ELF-1 (cell line): ENCODE results near the gene CNOT10.
"Not testable (repeated sequence)": the region's sequence is repeated elsewhere in the genome, so short reads cannot be mapped to it uniquely, and the experiment has no call there.

ENCODE experiments used
- DNase-seq: peaks from one replicate; pipeline ENCODE4 v3.0.0-alpha.2; 2016; ENCODE audit warnings: low read depth, low spot score

Gene CNOT10

GRCh38 chr3:32757618-32758374, 72.8 kb downstream of the CNOT10 start:
- DNase-seq, result no peak

- DNase-seq, result no peak
These were observed 73.4 kb downstream of the CNOT10 start for GRCh38 chr3:32758375-32758753.

GRCh38 chr3:32759342-32759741, 74.4 kb downstream of the CNOT10 start:
- no peak for DNase-seq

GRCh38 chr3:32764481-32764880, 79.5 kb downstream of the CNOT10 start:
- no peak for DNase-seq

DNA sequence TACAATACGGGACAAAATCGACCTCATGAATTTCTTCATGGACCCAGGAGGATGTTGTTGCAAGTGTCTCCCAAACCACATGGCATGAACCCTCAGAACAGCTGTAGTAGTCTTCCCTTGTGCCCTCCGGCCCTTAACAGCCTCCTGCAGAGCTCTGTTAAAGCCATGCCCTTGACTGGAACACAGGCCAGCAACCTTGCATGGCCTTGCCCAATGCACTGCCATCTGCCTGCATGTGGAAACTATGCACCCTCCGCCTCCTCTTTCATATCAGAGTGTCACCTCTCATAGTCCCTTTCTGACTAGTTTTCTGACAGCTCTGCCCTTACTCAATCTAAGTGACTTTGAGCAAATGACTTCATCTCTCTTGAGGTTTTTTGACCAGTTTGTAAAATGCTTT, 93.4 kb downstream of the CNOT10 start:
- no peak for DNase-seq

DNA sequence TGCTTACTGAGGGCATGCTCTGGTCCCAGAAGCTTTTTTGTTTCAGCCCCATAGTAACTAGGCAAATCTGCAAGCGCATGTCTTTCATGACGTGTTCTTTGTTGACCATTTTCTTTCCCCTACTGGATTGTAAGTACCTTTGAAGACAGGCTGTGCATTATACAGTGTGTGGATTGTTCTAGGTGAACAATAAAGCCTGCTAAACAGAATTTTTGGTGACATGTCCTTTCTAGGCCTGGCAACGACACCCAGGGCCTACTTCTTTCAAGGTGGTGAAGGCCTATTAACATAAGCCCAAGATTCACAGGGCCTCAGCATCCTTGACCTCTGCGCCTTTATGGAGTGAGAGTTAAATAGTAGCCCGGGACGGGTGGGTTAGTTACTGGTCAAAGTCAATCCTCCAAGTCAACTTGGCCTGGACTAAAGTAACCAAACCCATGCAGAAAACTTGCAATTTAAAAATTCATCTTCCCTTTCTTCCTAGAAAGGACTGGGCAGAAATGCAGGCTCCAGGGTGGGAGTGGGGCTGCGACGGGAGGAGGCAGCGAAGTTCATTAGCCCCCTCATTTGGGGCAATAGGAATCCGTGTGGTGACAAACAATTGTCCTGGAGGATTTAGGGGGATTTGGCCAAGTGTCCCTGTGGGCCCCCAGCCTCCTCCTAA, 95.2 kb downstream of the CNOT10 start:
- no peak for DNase-seq

GRCh38 chr3:32780735-32781210, 95.8 kb downstream of the CNOT10 start:
- DNase-seq, result peak; percentile 99

DNA sequence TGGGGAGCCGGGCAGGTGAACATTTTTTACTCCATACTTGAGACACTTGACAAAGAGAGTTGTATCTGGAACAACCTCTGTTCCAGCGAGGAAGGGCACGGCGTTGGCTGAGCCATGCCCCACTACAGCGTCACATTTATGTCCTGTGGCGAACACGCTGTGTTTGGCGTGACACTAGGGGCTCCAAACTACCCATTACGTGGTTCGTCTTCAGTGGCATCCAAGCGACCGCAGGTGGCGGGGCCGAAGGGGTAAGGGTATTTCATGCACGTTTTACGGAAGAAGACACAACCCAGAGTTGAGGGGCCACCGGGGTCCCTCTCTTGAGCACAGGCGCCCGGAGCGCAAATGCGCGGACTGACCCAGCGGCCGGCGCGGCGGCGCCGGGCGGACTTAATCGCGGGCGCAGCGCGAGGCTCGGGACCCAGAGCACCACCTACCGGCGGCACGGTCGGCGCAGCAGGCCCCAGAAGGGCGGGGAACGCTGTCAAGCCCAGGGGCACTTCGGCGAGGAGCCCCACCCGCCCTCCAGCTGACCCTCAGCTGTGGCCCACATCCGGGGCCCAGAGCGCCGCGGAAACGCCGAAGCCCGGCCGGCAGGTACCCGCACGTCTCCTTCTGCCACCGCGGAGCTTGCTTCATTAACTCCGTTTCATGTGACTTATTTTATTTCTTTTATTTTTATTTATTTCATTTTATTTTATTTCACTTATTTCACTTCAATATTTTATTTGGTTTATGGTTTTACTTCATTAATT, 96.4 kb downstream of the CNOT10 start:
- peak; percentile 97 for DNase-seq

DNA sequence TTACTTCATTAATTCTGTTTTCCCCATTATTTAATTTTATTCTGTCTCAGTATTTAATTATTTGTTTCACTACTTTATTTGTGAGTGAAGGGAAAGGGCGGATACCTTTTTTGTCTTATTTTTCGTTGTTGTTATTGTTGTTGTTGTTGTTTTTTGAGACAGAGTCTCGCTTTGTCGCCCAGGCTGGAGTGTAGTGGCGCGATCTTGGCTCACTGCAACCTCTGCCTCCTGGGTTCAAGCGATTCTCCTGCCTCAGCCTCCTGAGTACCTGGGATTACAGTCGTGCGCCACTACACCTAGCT, 96.9 kb downstream of the CNOT10 start:
- not testable (repeated sequence) for DNase-seq

- peak; percentile 61 for DNase-seq
These were observed 97.4 kb downstream of the CNOT10 start for GRCh38 chr3:32782407-32782806.

- DNase-seq, result no peak
These were observed 106.8 kb downstream of the CNOT10 start for GRCh38 chr3:32791833-32792232.

DNA sequence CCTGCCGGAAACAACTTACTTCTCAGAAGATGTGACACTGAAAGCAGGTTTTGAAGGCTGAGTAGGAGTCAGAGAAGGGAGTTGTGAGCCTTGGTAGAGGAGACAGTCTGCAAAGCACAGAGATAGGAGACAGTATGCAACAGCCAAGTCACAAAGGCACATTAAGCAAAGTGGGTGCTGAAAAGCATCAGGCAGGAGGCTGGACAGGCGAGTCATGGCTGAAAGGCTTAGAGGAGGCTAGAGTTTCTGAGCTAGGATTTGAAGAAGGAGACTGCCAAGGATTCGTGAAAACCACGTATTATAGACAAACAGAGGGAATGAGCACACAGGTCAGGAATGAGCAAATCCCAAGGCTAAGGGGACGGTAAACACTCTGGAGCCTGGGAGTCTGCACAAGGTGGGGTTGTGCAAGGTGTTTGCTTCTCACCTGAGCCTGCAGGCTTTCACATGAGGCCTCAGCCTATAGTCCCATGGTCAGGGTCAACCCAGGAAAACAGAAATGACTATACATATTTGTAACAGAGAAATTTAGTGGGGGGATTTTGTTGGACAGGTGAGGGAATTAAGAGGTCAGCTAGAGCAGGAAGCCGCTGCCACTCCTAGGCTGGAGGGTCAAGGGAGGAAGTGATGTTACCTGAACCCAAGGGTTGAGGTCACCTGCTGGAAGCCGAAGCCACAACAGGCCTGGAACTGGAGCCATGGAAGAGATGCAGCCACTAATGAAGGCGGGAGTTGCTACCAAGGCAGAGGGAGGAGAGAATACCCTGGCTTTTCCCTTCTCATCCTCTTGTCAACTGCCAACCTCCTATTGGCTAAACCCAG, 109.7 kb downstream of the CNOT10 start:
- peak; percentile 68 for DNase-seq

- peak; percentile 83 for DNase-seq
These were observed 111.5 kb downstream of the CNOT10 start for GRCh38 chr3:32796384-32796950.

GRCh38 chr3:32797776-32798175, 112.8 kb downstream of the CNOT10 start:
- DNase-seq, result peak; percentile 57

DNA sequence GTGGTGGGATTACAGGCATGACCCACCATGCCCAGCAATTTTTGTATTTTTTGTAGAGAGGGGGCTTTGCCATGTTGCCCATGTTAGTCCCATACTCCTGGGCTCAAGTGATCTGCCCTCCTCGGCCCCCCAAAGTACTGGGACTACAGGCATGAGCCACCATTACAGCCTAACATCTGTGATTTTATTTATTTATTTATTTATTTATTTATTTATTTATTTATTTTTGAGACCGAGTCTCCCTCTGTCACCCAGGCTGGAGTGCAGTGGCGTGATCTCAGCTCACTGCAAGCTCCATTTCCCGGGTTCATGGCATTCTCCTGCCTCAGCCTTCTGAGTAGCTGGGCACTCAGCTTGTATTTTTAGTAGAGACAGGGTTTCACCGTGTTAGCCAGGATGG, 116.5 kb downstream of the CNOT10 start:
- DNase-seq, result not testable (repeated sequence)

DNA sequence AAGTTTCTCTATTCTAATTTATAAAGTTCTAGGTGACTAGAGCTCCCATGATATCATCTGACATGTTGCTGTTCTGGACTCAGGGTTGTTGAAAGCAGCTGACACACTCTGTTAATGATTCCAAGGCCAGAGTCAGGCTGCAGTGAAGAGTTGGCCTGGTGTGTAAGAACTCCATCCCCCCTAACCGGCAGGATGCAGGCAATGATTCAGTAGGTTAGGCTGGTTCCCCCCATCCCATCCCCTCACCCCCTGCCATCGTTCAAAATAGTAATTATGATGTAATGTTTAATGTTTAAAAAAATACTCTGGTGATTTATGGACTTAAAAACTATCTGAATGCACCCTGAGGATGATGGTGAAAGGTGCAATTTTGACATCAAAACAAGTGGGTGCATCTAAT, 128.2 kb downstream of the CNOT10 start:
- DNase-seq, result no peak

GRCh38 chr3:32814361-32814760, 129.4 kb downstream of the CNOT10 start:
- no peak for DNase-seq

- DNase-seq, result peak; percentile 60
These were observed 131.0 kb downstream of the CNOT10 start for GRCh38 chr3:32815841-32816438.

GRCh38 chr3:32816439-32817256, 131.7 kb downstream of the CNOT10 start:
- peak; percentile 92 for DNase-seq

DNA sequence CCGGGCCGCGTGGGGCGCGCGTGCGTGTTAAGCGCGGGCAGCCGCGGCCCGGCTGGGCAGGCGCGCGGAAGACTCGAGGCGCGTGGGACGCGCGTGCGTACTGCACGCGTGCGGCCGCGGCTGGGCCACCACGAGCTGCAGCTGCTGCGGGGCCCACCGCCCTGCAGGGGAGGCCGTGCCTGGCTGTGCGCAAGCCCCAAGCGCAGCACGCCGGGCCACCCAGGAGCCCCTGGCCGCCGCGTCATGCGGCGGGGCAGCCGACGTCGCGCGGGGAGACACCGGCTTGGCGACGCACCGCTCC, 132.2 kb downstream of the CNOT10 start:
- peak; percentile 38 for DNase-seq
